ENCODE results near the gene XIRP1. TPM values are rescaled to one million over a fixed set of nuclear protein-coding genes. Genes with fewer than 3 reads are reported as not detected.
"Not testable (repeated sequence)": the region's sequence is repeated elsewhere in the genome, so short reads cannot be mapped to it uniquely, and the experiment has no call there.

XIRP1 gene
- total and polyA plus RNA-seq, 4 donors = 0.08 to 0.81 (median 0.52) TPM

DNA sequence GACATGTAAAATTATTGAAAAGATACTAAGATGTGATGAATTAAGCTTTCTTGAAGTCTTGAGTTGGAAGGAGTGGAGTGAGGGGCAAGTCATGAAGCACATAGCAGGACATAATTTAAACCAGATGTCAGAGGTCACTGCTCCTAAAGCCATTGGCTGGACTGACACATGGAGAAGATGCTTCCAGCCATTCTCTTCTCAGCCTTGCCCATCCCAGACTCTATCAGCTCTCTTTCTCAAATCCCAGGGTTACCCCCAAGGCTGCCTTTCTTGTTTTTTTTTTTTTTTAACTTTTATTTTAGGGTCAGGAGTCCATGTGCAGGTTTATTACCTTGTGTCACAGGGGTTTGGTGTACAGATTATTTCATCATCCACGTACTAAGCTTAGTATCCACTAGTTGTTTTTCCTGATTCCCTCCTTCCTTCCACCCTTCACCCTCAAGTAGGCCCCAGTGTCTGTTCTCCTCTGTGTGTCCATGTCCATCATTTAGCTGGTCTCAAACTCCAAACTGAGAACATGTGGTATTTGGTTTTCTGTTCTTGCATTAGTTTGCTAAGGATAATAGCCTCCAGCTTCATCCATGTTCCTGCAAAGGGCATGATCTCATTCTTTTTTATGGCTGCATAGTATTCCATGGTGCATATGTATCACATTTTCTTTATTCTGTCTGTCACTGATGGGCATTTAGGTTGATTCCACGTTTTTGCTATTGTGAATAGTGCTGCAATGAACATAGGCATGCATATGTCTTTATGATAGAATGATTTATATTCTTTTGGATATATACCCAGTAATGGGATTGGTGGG lies 18.9 kb downstream of the XIRP1 start:
- WGBS, 2 donors = 75 to 79% methylated on average over 2 of the region's 2 CpGs
- TF ChIP-seq, protein P1, sequence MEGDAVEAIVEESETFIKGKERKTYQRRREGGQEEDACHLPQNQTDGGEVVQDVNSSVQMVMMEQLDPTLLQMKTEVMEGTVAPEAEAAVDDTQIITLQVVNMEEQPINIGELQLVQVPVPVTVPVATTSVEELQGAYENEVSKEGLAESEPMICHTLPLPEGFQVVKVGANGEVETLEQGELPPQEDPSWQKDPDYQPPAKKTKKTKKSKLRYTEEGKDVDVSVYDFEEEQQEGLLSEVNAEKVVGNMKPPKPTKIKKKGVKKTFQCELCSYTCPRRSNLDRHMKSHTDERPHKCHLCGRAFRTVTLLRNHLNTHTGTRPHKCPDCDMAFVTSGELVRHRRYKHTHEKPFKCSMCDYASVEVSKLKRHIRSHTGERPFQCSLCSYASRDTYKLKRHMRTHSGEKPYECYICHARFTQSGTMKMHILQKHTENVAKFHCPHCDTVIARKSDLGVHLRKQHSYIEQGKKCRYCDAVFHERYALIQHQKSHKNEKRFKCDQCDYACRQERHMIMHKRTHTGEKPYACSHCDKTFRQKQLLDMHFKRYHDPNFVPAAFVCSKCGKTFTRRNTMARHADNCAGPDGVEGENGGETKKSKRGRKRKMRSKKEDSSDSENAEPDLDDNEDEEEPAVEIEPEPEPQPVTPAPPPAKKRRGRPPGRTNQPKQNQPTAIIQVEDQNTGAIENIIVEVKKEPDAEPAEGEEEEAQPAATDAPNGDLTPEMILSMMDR (IDR thresholded peaks at IDR 0.05; ENCODE audit: control extremely low read depth, extremely low read depth) = no peak
- Histone ChIP-seq H3K4me3 (no peak overlapping the region), H3K36me3 (ENCODE audit: control insufficient read depth in 4 of 4, insufficient read depth in 4 of 4, low read length in 4 of 4) (no peaks in the 10 kb centered on the region), H3K9me3 (ENCODE audit: control insufficient read depth in 4 of 4, insufficient read depth in 3 of 4, low read length in 3 of 4) (no peaks in the 10 kb centered on the region), H3K9ac (ENCODE audit: insufficient read depth in 1 of 2, low read length in 2 of 2) (no peak overlapping the region), H3K27ac (ENCODE audit: low read depth in 1 of 2, low read length in 1 of 2) (no peak overlapping the region), H3K4me1 (ENCODE audit: control insufficient read depth in 5 of 5, insufficient read depth in 5 of 5, low read length in 5 of 5) (peaks cover 1 to 21% (median 4%) of the 10 kb centered on the region in 5 donors), H3K27me3 (ENCODE audit: control insufficient read depth in 3 of 3, insufficient read depth in 3 of 3, low read length in 2 of 3) (no peaks in the 10 kb centered on the region)
- ATAC-seq (ENCODE audit: insufficient read depth, low FRiP score) (no peak), DNase-seq (no peak)

DNA sequence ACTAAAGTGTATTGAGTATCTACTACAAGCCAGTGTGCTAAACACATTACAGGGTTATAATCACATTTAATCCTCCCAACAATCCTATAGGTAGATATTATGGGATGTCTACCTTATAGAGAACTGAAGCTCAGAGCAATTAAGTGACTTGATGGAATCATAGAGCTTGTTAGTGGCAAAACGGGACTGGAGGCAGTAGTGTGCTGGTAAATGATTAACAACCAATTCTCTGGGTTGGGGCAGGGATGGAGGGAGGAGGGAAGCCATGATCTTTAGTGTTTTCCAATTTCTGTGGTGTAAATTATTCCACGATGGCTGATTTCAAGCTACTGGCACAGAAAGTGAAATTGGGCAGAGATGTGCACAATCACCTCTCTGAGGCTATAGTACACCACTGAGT lies 20.5 kb downstream of the XIRP1 start:
- no peak overlapping the region for H3K9ac ChIP-seq (ENCODE audit: insufficient read depth in 1 of 2, low read length in 2 of 2)
- no peaks in the 10 kb centered on the region for H3K27me3 ChIP-seq (ENCODE audit: control insufficient read depth in 3 of 3, insufficient read depth in 3 of 3, low read length in 2 of 3)
- WGBS, 2 donors = 75 to 84% methylated on average over 2 of the region's 2 CpGs
- H3K9me3 ChIP-seq (ENCODE audit: control insufficient read depth in 4 of 4, insufficient read depth in 3 of 4, low read length in 3 of 4) = no peaks in the 10 kb centered on the region
- DNase-seq (no peak), ATAC-seq (ENCODE audit: insufficient read depth, low FRiP score) (no peak)
- peaks cover 3 to 23% (median 5%) of the 10 kb centered on the region in 5 donors for H3K4me1 ChIP-seq (ENCODE audit: control insufficient read depth in 5 of 5, insufficient read depth in 5 of 5, low read length in 5 of 5)
- no peak overlapping the region for H3K4me3 ChIP-seq
- TF ChIP-seq, protein P1 (IDR thresholded peaks at IDR 0.05; ENCODE audit: control extremely low read depth, extremely low read depth) = no peak
- no peaks in the 10 kb centered on the region for H3K36me3 ChIP-seq (ENCODE audit: control insufficient read depth in 4 of 4, insufficient read depth in 4 of 4, low read length in 4 of 4)
- no peak overlapping the region for H3K27ac ChIP-seq (ENCODE audit: low read depth in 1 of 2, low read length in 1 of 2)

DNA sequence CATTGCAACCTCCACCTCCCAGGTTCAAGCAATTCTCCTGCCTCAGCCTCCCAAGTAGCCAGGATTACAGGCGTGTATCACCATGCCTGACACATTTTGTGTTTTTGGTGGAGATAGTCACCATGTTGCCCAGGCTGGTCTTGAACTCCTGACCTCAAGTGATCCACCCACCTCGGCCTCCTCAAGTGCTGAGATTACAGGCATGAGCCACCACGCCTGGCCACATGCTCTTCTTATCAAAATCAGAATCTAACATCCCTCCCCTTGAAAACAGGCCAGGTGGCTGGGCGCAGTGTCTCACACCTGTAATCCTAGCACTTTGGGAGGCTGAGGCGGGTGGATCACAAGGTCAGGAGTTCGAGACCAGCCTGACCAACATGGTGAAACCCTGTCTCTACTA lies 21.5 kb downstream of the XIRP1 start:
- not testable (repeated sequence) for ATAC-seq (ENCODE audit: insufficient read depth, low FRiP score); H3K4me3 ChIP-seq; H3K27me3 ChIP-seq (ENCODE audit: control insufficient read depth in 3 of 3, insufficient read depth in 3 of 3, low read length in 2 of 3); H3K9ac ChIP-seq (ENCODE audit: insufficient read depth in 1 of 2, low read length in 2 of 2); DNase-seq; H3K27ac ChIP-seq (ENCODE audit: low read depth in 1 of 2, low read length in 1 of 2); H3K36me3 ChIP-seq (ENCODE audit: control insufficient read depth in 4 of 4, insufficient read depth in 4 of 4, low read length in 4 of 4); H3K9me3 ChIP-seq (ENCODE audit: control insufficient read depth in 4 of 4, insufficient read depth in 3 of 4, low read length in 3 of 4)
- WGBS, 2 donors = 89% methylated on average over 6 of the region's 6 CpGs
- H3K4me1 ChIP-seq (ENCODE audit: control insufficient read depth in 5 of 5, insufficient read depth in 5 of 5, low read length in 5 of 5) = peaks cover 3 to 27% (median 9%) of the 10 kb centered on the region in 5 donors

DNA sequence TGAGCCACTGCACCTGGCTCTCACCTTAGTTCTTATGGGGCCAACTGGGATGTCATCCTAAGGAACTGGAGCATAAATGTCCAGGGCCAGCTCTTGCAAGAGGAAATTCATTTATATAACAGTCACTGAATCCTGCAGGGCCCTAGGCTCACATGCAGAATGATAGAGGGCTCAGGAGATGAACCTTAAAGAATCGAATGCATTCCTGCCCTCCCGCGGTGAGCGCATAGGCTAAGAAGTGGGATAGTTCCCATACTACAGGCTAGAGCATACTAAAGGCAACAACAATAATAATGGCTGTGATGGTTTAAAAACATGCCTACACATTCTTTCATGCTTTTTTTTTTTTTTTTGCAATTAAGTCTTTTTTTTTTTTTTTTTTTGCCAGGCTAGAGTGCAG lies 21.9 kb downstream of the XIRP1 start:
- Histone ChIP-seq H3K36me3 (ENCODE audit: control insufficient read depth in 4 of 4, insufficient read depth in 4 of 4, low read length in 4 of 4) (no peaks in the 10 kb centered on the region), H3K9me3 (ENCODE audit: control insufficient read depth in 4 of 4, insufficient read depth in 3 of 4, low read length in 3 of 4) (no peaks in the 10 kb centered on the region), H3K27me3 (ENCODE audit: control insufficient read depth in 3 of 3, insufficient read depth in 3 of 3, low read length in 2 of 3) (no peaks in the 10 kb centered on the region), H3K4me1 (ENCODE audit: control insufficient read depth in 5 of 5, insufficient read depth in 5 of 5, low read length in 5 of 5) (peaks cover 3 to 30% (median 9%) of the 10 kb centered on the region in 5 donors), H3K4me3 (no peak overlapping the region), H3K9ac (ENCODE audit: insufficient read depth in 1 of 2, low read length in 2 of 2) (no peak overlapping the region), H3K27ac (ENCODE audit: low read depth in 1 of 2, low read length in 1 of 2) (no peak overlapping the region)
- no peak for DNase-seq
- WGBS, 2 donors = 91 to 92% methylated on average over 4 of the region's 4 CpGs
- TF ChIP-seq, protein P1 (IDR thresholded peaks at IDR 0.05; ENCODE audit: control extremely low read depth, extremely low read depth) = no peak
- ATAC-seq (ENCODE audit: insufficient read depth, low FRiP score) = no peak
